CD4-positive, CD25-positive, alpha-beta regulatory T cell (primary cell): ENCODE results near the gene CCL2. TPM values are rescaled to one million over a fixed set of nuclear protein-coding genes. Genes with fewer than 3 reads are reported as not detected.

Source experiments
- ATAC-seq, 2 donors: fragments of 150-1000 bp; cut with Tn5 transposase; one replicate each; pipeline ENCODE4 v1.10.0; 2021; ENCODE audit warnings: low read depth in 2 of 2, moderate number of reproducible peaks in 2 of 2, moderate library complexity in 1 of 2
- DNase-seq, 3 donors: peaks; one replicate each; pipeline versions ENCODE4 v3.0.0 to v3.0.0-alpha.2; 2012 to 2022; ENCODE audit warnings: mixed read lengths in 1 of 3
- H3K27ac ChIP-seq: one replicate; pipeline ENCODE4 v1.7.0; 2013; ENCODE audit warnings: mild to moderate bottlenecking, low read length; ENCODE audit not compliant: insufficient read depth, poor library complexity, severe bottlenecking
- H3K27me3 ChIP-seq: one replicate; pipeline ENCODE4 v1.7.0; 2013; ENCODE audit warnings: low read length; ENCODE audit not compliant: control insufficient read depth, insufficient read depth
- H3K36me3 ChIP-seq: one replicate; pipeline ENCODE4 v1.7.0; 2013; ENCODE audit warnings: mild to moderate bottlenecking, low read length, moderate library complexity; ENCODE audit not compliant: control insufficient read depth, insufficient read depth
- H3K4me1 ChIP-seq: 2 replicates; pipeline ENCODE4 v1.7.0; 2013; ENCODE audit warnings: mild to moderate bottlenecking, low read length; ENCODE audit not compliant: insufficient read depth, control insufficient read depth, poor library complexity, severe bottlenecking
- H3K4me3 ChIP-seq: one replicate; pipeline ENCODE4 v1.7.0; 2013; ENCODE audit warnings: low read depth, mild to moderate bottlenecking, low read length, moderate library complexity
- H3K9me3 ChIP-seq, 2 experiments: 1 replicate in 1 of 2; 2 replicates in 1 of 2; pipeline ENCODE4 v1.7.0; 2013; ENCODE audit warnings: low read length in 2 of 2, mild to moderate bottlenecking in 1 of 2, moderate library complexity in 1 of 2; ENCODE audit not compliant: control insufficient read depth in 2 of 2
- H3K27ac Mint-ChIP-seq, 3 donors: one replicate each; pipeline ENCODE4 v1.8.0; 2020 to 2022; ENCODE audit warnings: mild to moderate bottlenecking in 3 of 3, mixed read lengths in 3 of 3, moderate library complexity in 2 of 3
- H3K27me3 Mint-ChIP-seq: one replicate; pipeline ENCODE4 v1.8.0; 2022; ENCODE audit warnings: mild to moderate bottlenecking, mixed read lengths
- H3K36me3 Mint-ChIP-seq: one replicate; pipeline ENCODE4 v1.8.0; 2020; ENCODE audit warnings: mixed read lengths
- H3K4me1 Mint-ChIP-seq, 4 donors: one replicate each; pipeline ENCODE4 v1.8.0; 2020 to 2022; ENCODE audit warnings: mixed read lengths in 4 of 4, mild to moderate bottlenecking in 1 of 4
- H3K4me3 Mint-ChIP-seq, 4 donors: one replicate each; pipeline ENCODE4 v1.8.0; 2020 to 2022; ENCODE audit warnings: mild to moderate bottlenecking in 4 of 4, mixed read lengths in 4 of 4, moderate library complexity in 3 of 4
- H3K9me3 Mint-ChIP-seq, 7 donors: one replicate each; pipeline ENCODE4 v1.8.0; 2020 to 2022; ENCODE audit warnings: mixed read lengths in 7 of 7, mild to moderate bottlenecking in 3 of 7, moderate library complexity in 2 of 7
- polyA plus RNA-seq, 4 donors: library from polyadenylated mRNA; unstranded; fragments of 300-500 nt; fragmentation: Illumina TruSeq; gene quantifications; one replicate each; pipeline ENCODE4 v1.2.3, GENCODE V29; 2021
- total RNA-seq: library from RNA; stranded (reverse); gene quantifications from one replicate; pipeline ENCODE4 v1.2.3, GENCODE V29; 2022

CCL2 gene
- total and polyA plus RNA-seq, 5 donors from 2014 or later = not detected

DNA sequence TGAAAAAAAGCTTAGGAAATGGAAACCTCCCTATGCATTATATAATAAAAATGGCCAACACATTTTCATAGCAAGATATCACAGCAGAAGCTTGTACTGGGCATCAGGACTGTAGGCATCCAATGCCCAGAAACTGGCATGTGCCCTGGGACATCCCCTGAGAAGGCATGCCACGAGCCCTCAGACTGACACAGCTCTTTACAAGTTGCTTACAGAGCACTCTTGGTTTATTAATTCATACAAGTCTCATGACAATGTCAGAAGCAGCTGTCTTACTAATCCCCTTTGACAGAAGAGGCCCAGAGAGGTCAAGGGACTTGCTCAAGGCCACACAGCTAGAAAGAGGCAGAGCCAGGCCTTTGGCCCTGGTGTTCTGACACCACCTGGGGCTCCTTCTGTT is 5.6 kb upstream of the CCL2 start:
- no peak overlapping the region for H3K27ac Mint-ChIP-seq
- ATAC-seq (peak in 1 of 2 donors; percentile 20), DNase-seq (no peak)
- Histone ChIP-seq H3K27ac (no peak overlapping the region), H3K4me3 (no peak overlapping the region), H3K9me3 (no peaks in the 10 kb centered on the region), H3K4me1 (no peaks in the 10 kb centered on the region), H3K36me3 (no peaks in the 10 kb centered on the region), H3K27me3 (peaks cover under 1% of the 10 kb centered on the region)
- peaks cover 0 to 1% (median 0%) of the 10 kb centered on the region in 7 donors for H3K9me3 Mint-ChIP-seq
- H3K27me3 Mint-ChIP-seq = no peaks in the 10 kb centered on the region
- no peak overlapping the region for H3K4me3 Mint-ChIP-seq
- H3K4me1 Mint-ChIP-seq = no peaks in the 10 kb centered on the region
- no peaks in the 10 kb centered on the region for H3K36me3 Mint-ChIP-seq

- H3K27me3 Mint-ChIP-seq = peaks cover 7% of the 10 kb centered on the region
- Histone ChIP-seq H3K4me1 (no peaks in the 10 kb centered on the region), H3K27ac (no peak overlapping the region), H3K4me3 (no peak overlapping the region), H3K36me3 (no peaks in the 10 kb centered on the region), H3K27me3 (peaks cover 2% of the 10 kb centered on the region), H3K9me3 (no peaks in the 10 kb centered on the region)
- no peak for ATAC-seq
- no peak overlapping the region for H3K27ac Mint-ChIP-seq
- H3K36me3 Mint-ChIP-seq = no peaks in the 10 kb centered on the region
- no peaks in the 10 kb centered on the region for H3K4me1 Mint-ChIP-seq
- no peak for DNase-seq
- H3K4me3 Mint-ChIP-seq = no peak overlapping the region
- peaks cover 0 to 5% (median 0%) of the 10 kb centered on the region in 7 donors for H3K9me3 Mint-ChIP-seq
Measured at GRCh38 chr17:34251186-34251585, 3.9 kb upstream of the CCL2 start.

GRCh38 chr17:34252095-34252443 is 3.0 kb upstream of the CCL2 start:
- Mint-ChIP-seq H3K4me1 (no peaks in the 10 kb centered on the region), H3K4me3 (no peak overlapping the region), H3K36me3 (no peaks in the 10 kb centered on the region), H3K9me3 (peaks cover 0 to 5% (median 0%) of the 10 kb centered on the region in 7 donors), H3K27ac (no peak overlapping the region), H3K27me3 (peaks cover 7% of the 10 kb centered on the region)
- peaks cover 5% of the 10 kb centered on the region for H3K27me3 ChIP-seq
- H3K4me1 ChIP-seq = no peaks in the 10 kb centered on the region
- ATAC-seq = peak; percentile 12 to 37
- H3K27ac ChIP-seq = no peak overlapping the region
- H3K36me3 ChIP-seq = no peaks in the 10 kb centered on the region
- H3K9me3 ChIP-seq = no peaks in the 10 kb centered on the region
- no peak for DNase-seq
- no peak overlapping the region for H3K4me3 ChIP-seq

- ATAC-seq (no peak), DNase-seq (no peak)
- H3K36me3 ChIP-seq = no peaks in the 10 kb centered on the region
- no peaks in the 10 kb centered on the region for H3K4me1 ChIP-seq
- H3K4me3 ChIP-seq = no peak overlapping the region
- Mint-ChIP-seq H3K36me3 (no peaks in the 10 kb centered on the region), H3K4me3 (no peak overlapping the region), H3K9me3 (peaks cover 0 to 5% (median 0%) of the 10 kb centered on the region in 7 donors), H3K27me3 (peaks cover 10% of the 10 kb centered on the region), H3K27ac (peak overlapping the region in 1 of 3 donors; percentile 10), H3K4me1 (no peaks in the 10 kb centered on the region)
- H3K27ac ChIP-seq = no peak overlapping the region
- peaks cover 5% of the 10 kb centered on the region for H3K27me3 ChIP-seq
- no peaks in the 10 kb centered on the region for H3K9me3 ChIP-seq
Measured at GRCh38 chr17:34252444-34253138, 2.5 kb upstream of the CCL2 start.

- no peak overlapping the region for H3K4me3 ChIP-seq
- Mint-ChIP-seq H3K4me3 (no peak overlapping the region), H3K27me3 (peaks cover 11% of the 10 kb centered on the region), H3K36me3 (no peaks in the 10 kb centered on the region), H3K27ac (no peak overlapping the region), H3K4me1 (no peaks in the 10 kb centered on the region), H3K9me3 (peaks cover 0 to 5% (median 0%) of the 10 kb centered on the region in 7 donors)
- no peak for ATAC-seq
- no peaks in the 10 kb centered on the region for H3K4me1 ChIP-seq
- no peaks in the 10 kb centered on the region for H3K36me3 ChIP-seq
- peaks cover 5% of the 10 kb centered on the region for H3K27me3 ChIP-seq
- no peaks in the 10 kb centered on the region for H3K9me3 ChIP-seq
- no peak overlapping the region for H3K27ac ChIP-seq
- no peak for DNase-seq
Measured at GRCh38 chr17:34253139-34253525, 2.0 kb upstream of the CCL2 start.

DNA sequence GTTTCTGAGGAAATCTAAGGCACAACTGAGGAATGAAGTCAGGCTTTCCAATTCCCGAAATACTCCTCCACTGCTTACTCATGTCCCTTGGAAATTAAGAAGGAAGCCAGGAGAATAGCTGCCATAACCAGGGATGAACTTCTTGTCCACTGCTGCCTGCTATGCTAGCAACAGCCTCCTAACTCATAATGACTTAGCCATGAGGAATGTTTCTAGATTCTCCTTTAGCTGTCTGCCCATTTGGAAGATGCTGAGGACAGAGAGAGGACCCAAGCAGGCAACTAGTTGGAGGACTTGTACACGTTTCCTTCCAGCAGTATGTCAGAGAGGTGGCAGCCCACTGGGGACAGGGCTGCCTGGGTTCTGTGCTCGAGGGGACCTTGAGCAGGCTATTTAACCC is 939 bp upstream of the CCL2 start:
- H3K27me3 ChIP-seq = peaks cover 5% of the 10 kb centered on the region
- DNase-seq (no peak), ATAC-seq (no peak)
- no peaks in the 10 kb centered on the region for H3K36me3 Mint-ChIP-seq
- H3K4me3 ChIP-seq = no peak overlapping the region
- H3K27ac ChIP-seq = no peak overlapping the region
- no peaks in the 10 kb centered on the region for H3K4me1 Mint-ChIP-seq
- H3K9me3 ChIP-seq = no peaks in the 10 kb centered on the region
- H3K36me3 ChIP-seq = no peaks in the 10 kb centered on the region
- H3K9me3 Mint-ChIP-seq = peaks cover 0 to 5% (median 0%) of the 10 kb centered on the region in 7 donors
- peaks cover 15% of the 10 kb centered on the region for H3K27me3 Mint-ChIP-seq
- no peak overlapping the region for H3K4me3 Mint-ChIP-seq
- H3K27ac Mint-ChIP-seq = no peak overlapping the region
- no peaks in the 10 kb centered on the region for H3K4me1 ChIP-seq

DNA sequence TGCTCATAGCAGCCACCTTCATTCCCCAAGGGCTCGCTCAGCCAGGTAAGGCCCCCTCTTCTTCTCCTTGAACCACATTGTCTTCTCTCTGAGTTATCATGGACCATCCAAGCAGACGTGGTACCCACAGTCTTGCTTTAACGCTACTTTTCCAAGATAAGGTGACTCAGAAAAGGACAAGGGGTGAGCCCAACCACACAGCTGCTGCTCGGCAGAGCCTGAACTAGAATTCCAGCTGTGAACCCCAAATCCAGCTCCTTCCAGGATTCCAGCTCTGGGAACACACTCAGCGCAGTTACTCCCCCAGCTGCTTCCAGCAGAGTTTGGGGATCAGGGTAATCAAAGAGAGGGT is 272 bp downstream of the CCL2 start:
- H3K4me1 ChIP-seq = no peaks in the 10 kb centered on the region
- Mint-ChIP-seq H3K27me3 (peaks cover 20% of the 10 kb centered on the region), H3K4me3 (no peak overlapping the region), H3K4me1 (no peaks in the 10 kb centered on the region), H3K27ac (no peak overlapping the region), H3K9me3 (peaks cover 0 to 5% (median 0%) of the 10 kb centered on the region in 7 donors), H3K36me3 (no peaks in the 10 kb centered on the region)
- H3K36me3 ChIP-seq = no peaks in the 10 kb centered on the region
- no peak overlapping the region for H3K27ac ChIP-seq
- DNase-seq (no peak), ATAC-seq (no peak)
- peaks cover 5% of the 10 kb centered on the region for H3K27me3 ChIP-seq
- no peaks in the 10 kb centered on the region for H3K9me3 ChIP-seq
- H3K4me3 ChIP-seq = no peak overlapping the region

- H3K4me3 Mint-ChIP-seq = no peak overlapping the region
- Histone ChIP-seq H3K4me1 (no peaks in the 10 kb centered on the region), H3K27me3 (peaks cover 5% of the 10 kb centered on the region), H3K4me3 (no peak overlapping the region), H3K9me3 (no peaks in the 10 kb centered on the region), H3K36me3 (no peaks in the 10 kb centered on the region), H3K27ac (no peak overlapping the region)
- no peaks in the 10 kb centered on the region for H3K4me1 Mint-ChIP-seq
- DNase-seq = no peak
- H3K9me3 Mint-ChIP-seq = peaks cover 0 to 5% (median 0%) of the 10 kb centered on the region in 7 donors
- H3K27ac Mint-ChIP-seq = no peak overlapping the region
- H3K36me3 Mint-ChIP-seq = no peaks in the 10 kb centered on the region
- peaks cover 20% of the 10 kb centered on the region for H3K27me3 Mint-ChIP-seq
- ATAC-seq = no peak
Measured at GRCh38 chr17:34255841-34256240, 756 bp downstream of the CCL2 start.
